H7 (cell line): Measurements from ENCODE around the gene MKRN2OS. TPM values are rescaled to one million over a fixed set of nuclear protein-coding genes. Genes with fewer than 3 reads are reported as not detected.

Experiments used
- DNase-seq: peaks from one replicate; pipeline ENCODE4 v3.0.0; 2012
- H3K27me3 ChIP-seq: 2 replicates; pipeline ENCODE4 v1.6.0; 2011; ENCODE audit warnings: mild to moderate bottlenecking, low read length; ENCODE audit not compliant: control insufficient read depth, insufficient read depth
- H3K36me3 ChIP-seq: replicated peaks from 2 replicates; pipeline ENCODE4 v1.5.1; 2011; ENCODE audit warnings: low read length; ENCODE audit not compliant: control insufficient read depth, insufficient read depth
- H3K4me3 ChIP-seq: 2 replicates; pipeline ENCODE4 v1.5.1; 2011; ENCODE audit warnings: low read depth, mild to moderate bottlenecking, control low read depth, low read length, moderate library complexity; ENCODE audit not compliant: insufficient read depth
- total RNA-seq: library from RNA; depleted of rRNA; stranded (reverse); fragments of >200 nt; shearing (Covaris generic); gene quantifications from 2 replicates; pipeline ENCODE4 v1.2.3, GENCODE V29; 2014

The MKRN2OS gene
- total RNA-seq, 1 experiment from 2014 or later: not detected

DNA sequence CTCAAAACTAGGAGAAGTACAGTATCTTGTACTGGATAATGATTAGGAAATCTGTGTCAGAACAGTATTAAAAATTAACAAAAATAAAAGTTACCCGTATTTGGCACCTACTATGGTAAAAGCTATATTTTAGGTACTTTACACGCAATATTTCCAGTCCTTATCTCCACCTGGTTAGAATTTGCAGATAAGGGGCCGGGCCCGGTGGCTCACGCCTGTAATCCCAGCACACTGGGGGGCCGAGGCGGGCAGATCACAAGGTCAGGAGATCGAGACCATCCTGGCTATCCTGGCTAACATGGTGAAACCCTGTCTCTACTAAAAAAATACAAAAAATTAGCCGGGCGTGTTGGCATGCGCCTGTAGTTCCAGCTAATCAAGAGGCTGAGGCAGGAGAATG lies 28.4 kb downstream of the MKRN2OS start:
- peaks cover 2% of the 10 kb centered on the region for H3K36me3 ChIP-seq
- H3K4me3 ChIP-seq: no peak overlapping the region
- H3K27me3 ChIP-seq: no peaks in the 10 kb centered on the region
- DNase-seq: no peak

DNA sequence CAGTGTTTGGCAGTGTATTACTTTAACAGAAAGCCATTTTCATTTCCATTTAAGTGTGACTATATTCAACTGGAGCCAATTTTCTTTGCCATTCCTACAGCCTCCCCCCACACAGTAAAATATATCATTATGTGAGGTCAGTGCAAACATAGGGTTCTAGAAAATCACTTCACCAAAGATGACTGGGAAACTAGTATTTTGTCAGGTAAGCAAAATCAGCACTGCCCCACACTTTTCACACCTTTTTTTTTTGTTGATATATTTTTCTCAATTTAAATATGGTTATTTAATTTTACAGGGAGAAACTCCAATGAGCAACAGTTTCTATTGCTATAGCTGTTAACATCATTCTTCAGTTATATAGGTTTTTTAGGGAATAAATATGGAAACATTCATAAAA lies 29.7 kb downstream of the MKRN2OS start:
- no peak for DNase-seq
- Histone ChIP-seq H3K27me3 (no peaks in the 10 kb centered on the region), H3K36me3 (no peaks in the 10 kb centered on the region; the same call in none of the 2 replicates), H3K4me3 (no peak overlapping the region)

DNA sequence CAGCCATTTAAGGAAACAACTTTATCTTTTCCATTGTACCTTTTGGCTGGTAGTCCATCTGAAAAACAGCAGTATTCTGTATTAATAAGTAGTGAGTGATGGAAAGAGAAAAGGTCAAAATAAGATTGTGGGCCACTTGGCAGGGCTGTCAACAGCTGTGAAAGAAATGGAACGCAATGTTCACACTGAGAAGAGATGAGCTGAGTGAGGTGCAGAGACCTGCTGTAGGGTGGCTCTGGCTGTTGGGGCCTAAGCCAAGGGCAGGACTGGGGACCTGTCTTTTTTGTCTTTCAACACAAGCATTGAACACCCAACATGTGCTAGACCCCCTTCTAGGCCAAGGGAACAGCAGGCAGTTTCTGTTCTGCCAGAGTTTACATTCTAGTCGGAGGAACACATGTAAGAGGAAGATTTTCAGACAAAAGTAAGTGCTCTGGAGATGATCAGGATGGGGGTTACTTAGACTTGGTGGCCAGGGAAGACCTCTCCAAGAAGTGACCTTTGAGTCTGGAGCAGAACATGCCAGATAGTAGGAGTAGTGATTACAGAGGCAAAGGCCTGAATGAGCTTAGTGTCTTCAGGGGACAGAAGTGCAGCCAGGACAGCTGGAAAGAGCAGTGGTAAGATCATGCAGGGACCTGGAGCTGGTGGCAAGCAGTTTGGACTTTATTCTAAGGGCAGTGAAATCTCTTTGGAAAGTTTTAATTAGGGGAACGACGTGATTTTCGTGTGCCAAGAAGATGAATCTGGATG lies 31.4 kb downstream of the MKRN2OS start:
- Histone ChIP-seq H3K4me3 (no peak overlapping the region), H3K27me3 (no peaks in the 10 kb centered on the region), H3K36me3 (peaks cover 2% of the 10 kb centered on the region; the same call in 1 of the 2 replicates)
- no peak for DNase-seq

DNA sequence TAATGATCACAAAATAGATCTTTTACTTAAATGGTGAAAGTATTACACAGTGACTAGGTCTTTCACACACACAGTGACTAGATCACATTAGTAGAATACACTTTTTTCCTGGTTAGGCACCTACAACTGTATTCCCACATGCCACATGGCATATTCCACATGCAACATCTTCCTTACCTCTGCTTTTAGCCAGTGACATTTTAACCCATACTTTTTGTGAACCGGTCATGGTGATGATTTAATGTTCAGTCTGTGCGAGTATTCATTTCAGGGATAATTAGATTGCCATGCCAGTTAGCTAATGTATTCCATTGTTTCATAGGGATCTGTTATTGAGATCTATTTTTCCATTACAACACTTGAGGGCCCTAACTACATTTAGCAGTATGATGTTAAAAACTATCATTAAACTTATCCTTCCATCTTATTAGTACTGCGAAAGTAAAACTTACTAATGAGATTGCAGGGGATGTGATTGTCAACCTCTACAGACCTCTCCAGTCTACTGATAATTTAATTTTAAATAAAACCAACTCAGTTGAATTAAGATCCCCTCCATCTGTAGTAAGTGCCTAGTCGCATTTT lies 32.7 kb downstream of the MKRN2OS start:
- Histone ChIP-seq H3K4me3 (no peak overlapping the region), H3K27me3 (no peaks in the 10 kb centered on the region), H3K36me3 (peaks cover 2% of the 10 kb centered on the region)
- no peak for DNase-seq

DNA sequence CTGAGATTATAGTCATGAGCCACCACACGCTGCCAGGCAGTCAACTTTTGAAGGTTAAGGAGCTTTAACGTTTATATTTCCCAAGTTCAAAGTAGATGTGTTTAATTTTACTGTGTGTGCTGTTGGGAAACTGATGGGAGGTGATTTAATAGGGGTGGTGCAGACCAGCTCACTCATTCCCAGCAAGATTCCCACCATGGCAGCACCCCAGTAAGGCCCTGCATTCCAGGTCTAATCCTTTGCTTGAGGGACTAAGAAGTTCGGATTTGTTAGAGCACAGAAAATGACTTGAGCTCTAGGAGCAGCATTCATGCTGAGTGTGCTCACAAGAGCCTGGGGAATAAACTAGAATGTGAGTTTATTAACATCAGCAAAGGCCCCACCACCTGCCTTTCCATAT lies 35.8 kb downstream of the MKRN2OS start:
- Histone ChIP-seq H3K4me3 (no peak overlapping the region), H3K36me3 (peaks cover 8% of the 10 kb centered on the region), H3K27me3 (no peaks in the 10 kb centered on the region)
- no peak for DNase-seq

DNA sequence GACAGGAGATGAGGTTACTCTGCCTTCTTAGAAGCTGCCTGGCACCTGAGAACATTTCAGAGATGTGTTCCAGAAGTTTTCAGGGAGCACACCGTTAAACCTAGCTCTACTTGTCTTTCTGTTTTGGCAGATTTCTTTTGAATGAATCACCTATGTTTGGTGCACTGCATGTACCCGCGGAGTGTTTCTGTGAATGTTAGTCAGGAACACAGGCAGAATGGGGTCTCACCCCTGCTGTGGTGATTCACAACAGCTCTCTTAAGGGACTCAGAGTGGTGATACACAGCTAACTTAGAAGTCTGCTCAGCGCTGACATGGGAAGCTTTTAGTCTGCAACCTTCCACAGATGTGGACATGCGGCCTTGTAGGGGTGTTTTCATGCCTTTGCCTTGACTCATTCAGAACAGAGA lies 37.0 kb downstream of the MKRN2OS start:
- Histone ChIP-seq H3K27me3 (no peaks in the 10 kb centered on the region), H3K36me3 (peaks cover 12% of the 10 kb centered on the region), H3K4me3 (no peak overlapping the region)
- no peak for DNase-seq

DNA sequence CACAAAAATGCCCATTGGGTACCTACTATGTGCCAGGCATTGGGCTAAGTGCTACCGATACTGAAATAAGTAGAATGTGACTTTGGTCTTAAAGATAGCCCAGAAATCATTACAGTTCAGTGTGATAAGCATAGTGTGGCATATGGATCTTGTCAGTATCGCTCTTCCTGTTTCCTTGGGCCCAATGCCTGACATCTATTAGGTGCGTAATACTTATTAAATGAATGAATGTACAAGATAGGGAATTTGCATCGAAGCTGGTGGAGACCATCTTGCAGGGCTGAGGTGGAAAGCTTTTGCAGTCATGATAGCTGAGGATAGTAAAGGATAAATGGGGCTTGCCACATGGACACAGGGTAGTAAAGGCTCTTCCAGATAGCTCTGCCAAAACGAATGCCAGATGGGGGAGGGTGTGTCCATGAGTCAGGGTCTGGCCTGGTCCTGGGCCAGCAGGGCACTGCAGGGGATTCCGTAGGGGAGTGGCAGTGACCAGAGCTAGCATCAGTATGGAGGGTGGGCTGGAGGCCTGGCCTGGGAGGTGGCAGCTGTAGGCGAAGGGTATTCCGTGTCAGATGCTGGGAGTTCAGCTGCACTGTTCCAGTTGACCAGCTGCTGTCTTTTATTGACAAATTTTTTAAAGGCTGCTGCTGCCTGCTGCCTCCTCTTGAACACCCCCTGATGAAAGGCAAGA lies 37.6 kb downstream of the MKRN2OS start:
- Histone ChIP-seq H3K4me3 (no peak overlapping the region), H3K36me3 (peaks cover 13% of the 10 kb centered on the region), H3K27me3 (no peaks in the 10 kb centered on the region)
- DNase-seq: no peak

DNA sequence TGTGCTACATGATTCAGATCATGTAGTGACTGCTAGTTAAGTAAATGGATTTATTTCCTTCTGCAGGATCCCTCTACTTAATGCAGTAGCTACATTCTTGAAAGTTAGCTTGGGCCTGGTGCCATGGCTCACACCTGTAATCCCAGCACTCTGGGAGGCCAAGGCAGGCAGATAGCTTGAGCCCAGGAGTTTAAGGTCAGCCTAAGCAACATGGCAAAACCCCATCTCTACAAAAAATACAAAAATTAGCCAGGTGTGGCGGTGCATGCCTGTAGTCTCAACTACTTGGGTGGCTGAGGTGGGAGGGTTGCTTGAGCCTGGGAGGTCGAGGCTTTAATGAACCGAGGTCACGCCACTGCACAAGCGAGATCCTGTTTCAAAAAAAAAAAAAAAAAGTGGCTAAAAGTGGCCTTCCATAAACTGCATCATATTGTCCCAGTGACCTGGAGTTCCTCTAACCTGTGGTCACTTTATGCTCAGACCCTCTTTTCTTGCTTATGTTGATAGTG lies 39.0 kb downstream of the MKRN2OS start:
- DNase-seq: no peak
- no peaks in the 10 kb centered on the region for H3K27me3 ChIP-seq
- no peak overlapping the region for H3K4me3 ChIP-seq
- peaks cover 16% of the 10 kb centered on the region for H3K36me3 ChIP-seq

DNA sequence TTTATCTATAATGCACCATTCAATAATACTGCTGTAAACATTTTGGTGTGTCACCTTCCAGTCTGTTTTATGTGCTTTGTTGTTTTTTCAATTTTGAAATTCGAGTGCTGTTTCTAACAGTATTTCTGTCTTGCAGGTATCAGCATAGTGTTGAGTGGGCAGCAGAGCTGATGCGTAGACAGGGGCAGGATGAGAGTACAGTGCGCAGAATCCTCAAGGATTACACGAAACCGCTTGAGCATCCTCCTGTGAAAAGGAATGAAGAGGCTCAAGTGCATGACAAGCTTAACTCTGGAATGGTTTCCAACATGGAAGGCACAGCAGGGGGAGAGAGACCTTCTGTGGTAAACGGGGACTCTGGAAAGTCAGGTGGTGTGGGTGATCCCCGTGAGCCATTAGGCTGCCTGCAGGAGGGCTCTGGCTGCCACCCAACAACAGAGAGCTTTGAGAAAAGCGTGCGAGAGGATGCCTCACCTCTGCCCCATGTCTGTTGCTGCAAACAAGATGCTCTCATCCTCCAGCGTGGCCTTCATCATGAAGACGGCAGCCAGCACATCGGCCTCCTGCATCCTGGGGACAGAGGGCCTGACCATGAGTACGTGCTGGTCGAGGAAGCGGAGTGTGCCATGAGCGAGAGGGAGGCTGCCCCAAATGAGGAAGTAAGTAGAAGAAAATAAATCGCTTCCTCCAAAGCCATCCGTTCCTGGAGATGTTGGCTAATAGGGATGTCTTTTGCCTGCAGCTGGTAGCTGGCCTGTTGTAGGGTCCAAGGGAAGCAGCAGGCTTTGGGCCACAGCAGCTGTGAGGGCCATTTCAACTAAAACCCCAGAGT lies 42.0 kb downstream of the MKRN2OS start:
- peaks cover 25% of the 10 kb centered on the region for H3K36me3 ChIP-seq
- H3K4me3 ChIP-seq: no peak overlapping the region
- DNase-seq: no peak
- H3K27me3 ChIP-seq: no peaks in the 10 kb centered on the region

DNA sequence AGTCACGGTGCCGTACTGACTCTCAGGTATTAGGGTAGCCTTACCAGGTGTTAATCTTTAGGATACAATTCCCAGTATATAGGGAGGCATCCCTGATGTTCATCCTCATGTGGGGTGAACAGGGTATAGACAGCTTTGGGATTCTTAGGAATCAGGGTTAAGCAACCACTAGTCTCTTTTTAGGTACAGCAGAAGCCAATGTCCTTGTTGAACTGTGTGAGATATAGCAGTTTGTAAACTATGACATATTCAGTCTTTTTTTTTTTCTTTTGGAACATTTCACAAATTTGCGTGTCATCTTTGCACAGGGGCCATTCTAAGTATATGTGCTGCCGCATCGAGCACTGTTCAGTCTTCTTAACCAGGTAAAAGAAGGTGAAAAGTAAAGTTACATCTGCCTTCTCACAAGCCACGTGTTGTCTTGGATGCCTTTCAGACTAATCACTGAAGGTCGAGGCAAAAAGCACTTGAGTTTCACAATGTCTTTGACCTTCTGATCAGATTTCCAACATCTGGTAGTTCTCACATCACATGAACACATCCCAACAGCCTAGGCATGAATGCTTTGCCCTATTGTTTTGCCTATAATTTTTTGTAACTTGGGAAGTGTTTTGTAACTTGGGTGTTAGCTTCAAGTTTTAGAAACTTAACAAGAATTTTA lies 43.8 kb downstream of the MKRN2OS start:
- no peak for DNase-seq
- peaks cover 27% of the 10 kb centered on the region for H3K36me3 ChIP-seq
- no peaks in the 10 kb centered on the region for H3K27me3 ChIP-seq
- H3K4me3 ChIP-seq: no peak overlapping the region

DNA sequence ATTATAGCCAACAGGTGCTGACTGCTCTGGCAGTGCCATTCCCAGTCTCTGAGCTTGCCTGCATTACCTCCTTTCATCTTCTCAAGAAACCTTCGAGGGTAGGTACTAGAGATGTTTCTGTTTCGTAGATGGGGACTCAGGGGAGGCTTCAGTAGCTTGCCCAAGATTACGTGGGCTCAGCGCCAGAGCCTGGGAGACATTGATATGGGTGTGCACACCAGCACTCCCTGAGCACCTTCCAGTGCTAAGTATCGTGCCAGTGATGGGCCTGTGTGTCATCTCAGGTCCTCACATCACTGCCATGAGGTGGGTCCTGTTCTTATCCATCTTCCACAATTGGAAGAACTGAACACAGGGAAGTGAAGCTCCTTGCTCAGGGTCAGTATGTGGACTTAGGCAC lies 45.8 kb downstream of the MKRN2OS start:
- no peaks in the 10 kb centered on the region for H3K27me3 ChIP-seq
- H3K4me3 ChIP-seq: no peak overlapping the region
- DNase-seq: no peak
- peaks cover 26% of the 10 kb centered on the region for H3K36me3 ChIP-seq

DNA sequence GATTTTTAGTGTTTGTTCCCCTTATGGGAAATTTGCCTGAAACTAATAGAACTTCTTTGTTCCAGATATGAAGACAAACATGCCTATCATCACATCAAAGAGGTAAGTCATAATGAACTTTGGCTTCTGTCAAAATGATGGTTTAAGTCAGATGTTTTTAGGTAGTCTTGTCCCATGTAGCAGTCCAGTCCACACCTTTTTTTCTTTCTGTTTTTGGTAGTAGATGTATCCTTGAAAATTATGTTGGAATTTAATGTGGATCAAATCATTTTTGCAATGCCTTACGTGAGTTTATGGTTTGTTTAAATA lies 48.9 kb downstream of the MKRN2OS start:
- H3K27me3 ChIP-seq: no peaks in the 10 kb centered on the region
- H3K4me3 ChIP-seq: no peak overlapping the region
- H3K36me3 ChIP-seq: peaks cover 21% of the 10 kb centered on the region
- DNase-seq: no peak

DNA sequence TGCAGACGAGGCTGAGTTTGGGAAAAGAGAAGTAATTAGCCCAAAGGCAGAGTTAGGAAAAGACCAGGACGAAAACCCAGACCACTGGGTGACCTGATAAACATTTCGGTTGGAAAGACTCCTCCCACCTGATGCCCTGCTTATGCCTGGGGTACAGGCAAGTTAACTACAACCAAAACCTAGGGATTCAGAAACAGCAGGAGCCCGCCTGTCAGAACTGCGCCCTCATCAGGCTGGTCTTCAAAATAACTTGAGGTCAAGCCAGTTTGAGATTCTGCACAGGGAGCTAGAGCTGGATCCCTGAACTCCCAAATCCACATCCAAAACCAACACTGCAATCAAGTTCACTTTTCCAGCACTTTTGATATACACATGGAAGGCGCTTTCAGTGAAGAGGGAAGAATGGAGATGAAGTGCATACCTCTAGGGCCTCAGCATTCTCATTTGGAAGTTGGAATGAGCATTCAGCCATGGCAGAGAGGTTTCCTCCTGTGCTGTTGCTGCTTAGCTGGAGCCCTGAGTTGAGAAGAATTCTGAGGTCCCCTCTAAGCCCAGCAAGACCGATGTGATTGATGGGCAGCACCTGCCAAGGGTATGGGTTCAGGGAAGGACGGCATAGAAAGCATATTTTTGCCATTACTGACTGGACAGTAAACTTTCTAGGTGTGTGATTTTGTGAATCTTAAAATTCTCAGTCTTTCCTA lies 49.4 kb downstream of the MKRN2OS start:
- Histone ChIP-seq H3K4me3 (no peak overlapping the region), H3K36me3 (peaks cover 21% of the 10 kb centered on the region), H3K27me3 (no peaks in the 10 kb centered on the region)
- peak; percentile 50 for DNase-seq
